ENCODE measurements around the gene ST3GAL5.

- TF ChIP-seq CTCF (conservative IDR thresholded peaks at IDR 0.05; ENCODE audit: low read depth in 2 of 2) (no peak), POLR2AphosphoS5 (IDR thresholded peaks at IDR 0.05; ENCODE audit: low read depth) (no peak), EZH2phosphoT487 (IDR thresholded peaks at IDR 0.05; ENCODE audit: unreplicated experiment) (no peak), EZH2 (IDR thresholded peaks at IDR 0.05; ENCODE audit: low read depth, unreplicated experiment) (no peak), ZNF462 (CRISPR knock-in tag; IDR thresholded peaks at IDR 0.05) (no peak), CREB1 (CRISPR knock-in tag; IDR thresholded peaks at IDR 0.05; ENCODE audit: low read depth) (no peak), ZNF331 (CRISPR knock-in tag; IDR thresholded peaks at IDR 0.05; ENCODE audit: low read depth) (no peak), REST (IDR thresholded peaks at IDR 0.05; ENCODE audit: unreplicated experiment) (no peak), JUNB (IDR thresholded peaks at IDR 0.05; ENCODE audit: unreplicated experiment) (no peak)
Observed at GRCh38 chr2:85799215-85799956, 89.4 kb downstream of the ST3GAL5 start.

All from GM23338 (cell line).